DOHH2 (cell line): ENCODE results near the gene TMEM256.

Source experiments
- H3F3A ChIP-seq: fragments of 200-600 bp; sonication (generic), shearing (Covaris generic); 2 replicates; pipeline ENCODE4 v1.6.0; 2016; ENCODE audit warnings: antibody characterized with exemption, mild to moderate bottlenecking; ENCODE audit not compliant: control insufficient read depth, insufficient read depth
- H3K27ac ChIP-seq: fragments of 200-600 bp; sonication (generic); 2 replicates; pipeline ENCODE4 v1.5.1; 2014; ENCODE audit warnings: low read depth, mild to moderate bottlenecking, low read length, moderate library complexity
- H3K27me3 ChIP-seq: fragments of 200-600 bp; sonication (generic); 2 replicates; pipeline ENCODE4 v1.6.1; 2014; ENCODE audit warnings: mild to moderate bottlenecking, low read length, mixed read lengths; ENCODE audit not compliant: control insufficient read depth
- H3K36me3 ChIP-seq: fragments of 200-600 bp; sonication (generic); 2 replicates; pipeline ENCODE4 v1.6.1; 2014; ENCODE audit warnings: mild to moderate bottlenecking, low read length, moderate library complexity, mixed read lengths; ENCODE audit not compliant: control insufficient read depth
- H3K4me1 ChIP-seq: fragments of 200-600 bp; sonication (generic); 2 replicates; pipeline ENCODE4 v1.6.1; 2014; ENCODE audit warnings: mild to moderate bottlenecking, low read length, mixed read lengths; ENCODE audit not compliant: control insufficient read depth
- H3K4me2 ChIP-seq: fragments of 200-600 bp; sonication (generic); 2 replicates; pipeline ENCODE4 v1.6.0; 2014; ENCODE audit warnings: mild to moderate bottlenecking, low read length, moderate library complexity
- H3K4me3 ChIP-seq: fragments of 200-600 bp; sonication (generic); 2 replicates; pipeline ENCODE4 v1.5.1; 2014; ENCODE audit warnings: mild to moderate bottlenecking, low read length, mixed read lengths
- H3K79me2 ChIP-seq: fragments of 200-600 bp; sonication (generic); 2 replicates; pipeline ENCODE4 v1.6.1; 2014; ENCODE audit warnings: mild to moderate bottlenecking, low read length, mixed read lengths; ENCODE audit not compliant: control insufficient read depth
- H3K9me2 ChIP-seq: fragments of 200-600 bp; sonication (generic); replicated peaks from 2 replicates; pipeline ENCODE4 v1.6.1; 2014; ENCODE audit warnings: mild to moderate bottlenecking, low read length, mixed read lengths; ENCODE audit not compliant: control insufficient read depth
- H3K9me3 ChIP-seq: fragments of 200-600 bp; sonication (generic); 2 replicates; pipeline ENCODE4 v1.6.1; 2014; ENCODE audit warnings: antibody characterized with exemption, low read length, mixed read lengths; ENCODE audit not compliant: control insufficient read depth, insufficient read depth
- H4K20me1 ChIP-seq: fragments of 200-600 bp; sonication (generic); 2 replicates; pipeline ENCODE4 v1.6.0; 2014; ENCODE audit warnings: low read depth, mild to moderate bottlenecking, antibody characterized with exemption, low read length, moderate library complexity; ENCODE audit not compliant: control insufficient read depth, insufficient read depth
- EZH2phosphoT487 ChIP-seq: fragments of 200-600 bp; sonication (generic); IDR thresholded peaks from 2 replicates; pipeline ENCODE4 v1.6.1; 2017; ENCODE audit warnings: borderline replicate concordance, mild to moderate bottlenecking, antibody characterized with exemption, low read length, moderate library complexity, mixed read lengths
- TF ChIP-seq, protein P1 (sequence below): fragments of 200-600 bp; sonication (generic); IDR thresholded peaks from one replicate; pipeline ENCODE4 v1.5.1; 2014; ENCODE audit warnings: antibody characterized with exemption, mild to moderate bottlenecking, low read depth, low read length; ENCODE audit not compliant: poor library complexity, severe bottlenecking

Gene TMEM256

DNA sequence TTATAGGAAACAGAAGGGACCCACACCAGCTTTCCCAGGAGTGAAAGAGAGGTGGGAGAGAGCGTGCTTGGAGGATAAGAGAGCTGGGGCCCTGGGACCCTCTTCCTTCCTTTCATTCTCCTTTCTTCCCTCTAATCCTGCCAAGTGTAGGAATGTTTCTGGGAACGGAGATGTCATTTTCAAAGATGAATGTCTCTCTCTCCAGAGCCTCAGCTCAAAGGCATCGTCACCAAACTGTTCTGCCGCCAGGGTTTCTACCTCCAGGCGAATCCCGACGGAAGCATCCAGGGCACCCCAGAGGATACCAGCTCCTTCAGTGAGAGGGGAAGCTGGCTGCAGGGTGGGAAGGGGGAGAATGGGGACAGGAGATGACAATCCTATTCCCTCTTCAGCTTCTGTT is 37.4 kb upstream of the TMEM256 start:
- peaks cover 63% of the 10 kb centered on the region for H3K27me3 ChIP-seq
- no peaks in the 10 kb centered on the region for H3K9me3 ChIP-seq
- peaks cover 5% of the 10 kb centered on the region; the same call in 1 of the 2 replicates for H4K20me1 ChIP-seq
- H3K79me2 ChIP-seq, result peaks cover 6% of the 10 kb centered on the region
- H3K9me2 ChIP-seq, result no peaks in the 10 kb centered on the region
- H3K27ac ChIP-seq, result no peak overlapping the region
- peak overlapping the region; percentile 94; the same call in 1 of the 2 replicates for H3K4me2 ChIP-seq
- no peaks in the 10 kb centered on the region for H3F3A ChIP-seq
- no peaks in the 10 kb centered on the region for H3K36me3 ChIP-seq
- H3K4me3 ChIP-seq, result peak overlapping the region; percentile 68; the same call in 1 of the 2 replicates
- TF ChIP-seq EZH2phosphoT487, result no peak
- TF ChIP-seq, protein P1, sequence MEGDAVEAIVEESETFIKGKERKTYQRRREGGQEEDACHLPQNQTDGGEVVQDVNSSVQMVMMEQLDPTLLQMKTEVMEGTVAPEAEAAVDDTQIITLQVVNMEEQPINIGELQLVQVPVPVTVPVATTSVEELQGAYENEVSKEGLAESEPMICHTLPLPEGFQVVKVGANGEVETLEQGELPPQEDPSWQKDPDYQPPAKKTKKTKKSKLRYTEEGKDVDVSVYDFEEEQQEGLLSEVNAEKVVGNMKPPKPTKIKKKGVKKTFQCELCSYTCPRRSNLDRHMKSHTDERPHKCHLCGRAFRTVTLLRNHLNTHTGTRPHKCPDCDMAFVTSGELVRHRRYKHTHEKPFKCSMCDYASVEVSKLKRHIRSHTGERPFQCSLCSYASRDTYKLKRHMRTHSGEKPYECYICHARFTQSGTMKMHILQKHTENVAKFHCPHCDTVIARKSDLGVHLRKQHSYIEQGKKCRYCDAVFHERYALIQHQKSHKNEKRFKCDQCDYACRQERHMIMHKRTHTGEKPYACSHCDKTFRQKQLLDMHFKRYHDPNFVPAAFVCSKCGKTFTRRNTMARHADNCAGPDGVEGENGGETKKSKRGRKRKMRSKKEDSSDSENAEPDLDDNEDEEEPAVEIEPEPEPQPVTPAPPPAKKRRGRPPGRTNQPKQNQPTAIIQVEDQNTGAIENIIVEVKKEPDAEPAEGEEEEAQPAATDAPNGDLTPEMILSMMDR, result no peak
- peaks cover 59% of the 10 kb centered on the region for H3K4me1 ChIP-seq

DNA sequence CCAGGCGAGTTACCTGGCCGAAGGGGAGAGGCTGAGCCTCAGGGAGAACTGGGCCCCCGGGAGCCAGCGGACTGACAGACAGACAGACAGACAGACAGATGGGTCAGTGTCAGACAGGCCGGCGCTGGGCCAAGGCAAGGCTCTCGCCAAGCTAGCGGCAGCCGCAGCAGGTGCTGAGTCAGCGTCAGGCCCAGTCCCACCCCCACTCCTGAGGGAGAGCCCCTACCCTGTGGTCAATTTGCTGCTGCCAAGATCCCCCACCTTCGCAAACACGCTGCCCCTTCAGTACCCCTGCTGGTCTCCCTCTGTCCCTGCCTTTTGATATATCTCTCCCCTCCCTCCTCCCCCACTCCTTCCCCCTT is 36.9 kb upstream of the TMEM256 start:
- Histone ChIP-seq H3K4me1 (peaks cover 61% of the 10 kb centered on the region), H4K20me1 (peaks cover 5% of the 10 kb centered on the region; the same call in 1 of the 2 replicates), H3K27ac (no peak overlapping the region), H3K79me2 (peaks cover 10% of the 10 kb centered on the region), H3K4me2 (peak overlapping the region; percentile 94), H3K27me3 (peaks cover 59% of the 10 kb centered on the region), H3K4me3 (peak overlapping the region; percentile 68), H3K9me2 (no peaks in the 10 kb centered on the region), H3K9me3 (no peaks in the 10 kb centered on the region), H3F3A (no peaks in the 10 kb centered on the region), H3K36me3 (no peaks in the 10 kb centered on the region)
- no peak for TF ChIP-seq EZH2phosphoT487
- TF ChIP-seq, protein P1, result peak; percentile 9

DNA sequence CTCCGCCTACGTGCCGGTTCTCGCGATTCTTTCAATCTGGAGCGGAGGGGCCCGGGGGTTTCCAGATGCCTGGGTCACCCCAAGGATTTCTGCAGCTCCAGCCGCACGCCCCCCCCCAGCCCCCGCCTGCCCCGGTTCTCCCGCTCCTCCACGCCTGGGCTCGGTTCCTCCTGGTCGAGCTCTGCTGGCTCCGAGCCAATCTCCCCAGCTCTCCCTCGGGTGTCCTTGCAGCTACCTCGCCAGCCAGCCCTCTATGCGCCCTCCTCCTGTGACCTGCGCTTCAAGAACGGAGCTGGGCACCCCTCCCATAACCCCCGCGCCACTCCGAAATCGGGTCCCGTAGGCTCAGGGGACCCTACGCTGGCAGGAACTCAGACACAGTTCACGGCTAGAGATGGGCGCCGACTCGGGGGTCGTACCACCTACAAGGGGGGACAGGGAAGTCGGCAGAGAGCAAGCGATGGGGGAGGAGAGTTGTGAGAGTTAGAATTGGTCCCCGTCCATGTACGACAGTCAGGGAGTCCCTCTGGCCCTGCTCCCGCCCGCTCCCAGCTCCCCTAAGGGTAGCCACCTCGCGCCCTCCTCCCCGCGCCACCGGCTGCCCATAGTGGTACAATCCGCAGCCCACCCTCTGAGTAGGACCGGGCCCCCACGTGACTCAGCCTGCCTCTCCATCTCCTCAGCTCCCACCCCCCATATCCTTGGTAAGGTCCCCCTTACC is 36.4 kb upstream of the TMEM256 start:
- Histone ChIP-seq H3K36me3 (no peaks in the 10 kb centered on the region), H3K9me3 (no peaks in the 10 kb centered on the region), H3K9me2 (no peaks in the 10 kb centered on the region), H4K20me1 (peaks cover 5% of the 10 kb centered on the region; the same call in 1 of the 2 replicates), H3K4me2 (peak overlapping the region; percentile 94), H3K4me1 (peaks cover 57% of the 10 kb centered on the region), H3F3A (no peaks in the 10 kb centered on the region), H3K79me2 (peaks cover 10% of the 10 kb centered on the region), H3K4me3 (peak overlapping the region; percentile 68), H3K27me3 (peaks cover 53% of the 10 kb centered on the region), H3K27ac (no peak overlapping the region)
- no peak for TF ChIP-seq EZH2phosphoT487
- TF ChIP-seq, protein P1, result no peak
